C4-2B (cell line): Measurements from ENCODE around the gene PDE8B.

Experiments
- H3K27ac ChIP-seq: fragments of 450-650 bp; 2 replicates; pipeline ENCODE4 v1.5.1; 2017
- CTCF ChIP-seq: fragments of 450-650 bp; conservative IDR thresholded peaks from 2 replicates; pipeline ENCODE4 v1.5.1; 2017; ENCODE audit warnings: mild to moderate bottlenecking
- ZFX ChIP-seq: fragments of 450-650 bp; IDR thresholded peaks from 2 replicates; pipeline ENCODE4 v1.6.1; 2017

Gene PDE8B

GRCh38 chr5:77355751-77356150 is 145.3 kb downstream of the PDE8B start:
- peak overlapping the region; percentile 38 for H3K27ac ChIP-seq
- TF ChIP-seq CTCF = no peak
- no peak for TF ChIP-seq ZFX

GRCh38 chr5:77356740-77357139 is 146.3 kb downstream of the PDE8B start:
- TF ChIP-seq CTCF = no peak
- no peak for TF ChIP-seq ZFX
- H3K27ac ChIP-seq = peak overlapping the region; percentile 38

- H3K27ac ChIP-seq = no peak overlapping the region
These were observed 148.1 kb downstream of the PDE8B start for GRCh38 chr5:77358255-77359205.

GRCh38 chr5:77359231-77359630 is 148.8 kb downstream of the PDE8B start:
- no peak for TF ChIP-seq CTCF
- TF ChIP-seq ZFX = no peak
- H3K27ac ChIP-seq = no peak overlapping the region

More at GRCh38 chr5:77358255-77359205, 148.1 kb downstream of the PDE8B start:
- no peak for TF ChIP-seq ZFX

GRCh38 chr5:77360381-77360780 is 149.9 kb downstream of the PDE8B start:
- no peak for TF ChIP-seq ZFX
- TF ChIP-seq CTCF = no peak
- H3K27ac ChIP-seq = no peak overlapping the region

- H3K27ac ChIP-seq = no peak overlapping the region
- TF ChIP-seq CTCF = no peak
- TF ChIP-seq ZFX = no peak
These were observed 150.5 kb downstream of the PDE8B start for GRCh38 chr5:77360973-77361372.

- TF ChIP-seq ZFX = no peak
- TF ChIP-seq CTCF = no peak; the same call in 1 of the 2 replicates
- H3K27ac ChIP-seq = no peak overlapping the region
These were observed 156.4 kb downstream of the PDE8B start for GRCh38 chr5:77366717-77367500.
